ENCODE data around the gene MICAL3.

- TF ChIP-seq CTCF (IDR thresholded peaks at IDR 0.05; ENCODE audit: low read length) (no peak), EZH2 (optimal IDR thresholded peaks at IDR 0.05; ENCODE audit: low read depth, low read length) (no peak), EZH2phosphoT487 (IDR thresholded peaks at IDR 0.05; ENCODE audit: low read length) (no peak)
Observed at GRCh38 chr22:18033204-18033998, 9.0 kb upstream of the MICAL3 start.

All from MM.1S (cell line).